Liver (tissue), 9 donors: Measurements from ENCODE around the gene EXPH5. TPM values are rescaled to one million over a fixed set of nuclear protein-coding genes. Genes with fewer than 3 reads are reported as not detected.

Experiments
- DNase-seq: peaks from one replicate; pipeline ENCODE4 v3.0.0-alpha.2; 2017; ENCODE audit warnings: low spot score
- H3K27ac ChIP-seq, 2 donors: one replicate each; pipeline ENCODE4 v1.7.0; 2013; ENCODE audit warnings: inconsistent platforms in 2 of 2, low read length in 2 of 2, control low read depth in 1 of 2, low read depth in 1 of 2, mild to moderate bottlenecking in 1 of 2
- H3K27me3 ChIP-seq, 4 donors: one replicate each; pipeline versions ENCODE4 v1.6.1 to v1.7.0; 2013; ENCODE audit warnings: low read length in 3 of 4, inconsistent platforms in 1 of 4, mild to moderate bottlenecking in 1 of 4, moderate library complexity in 1 of 4; ENCODE audit not compliant: control insufficient read depth in 4 of 4, insufficient read depth in 4 of 4
- H3K36me3 ChIP-seq, 4 donors: one replicate each; pipeline versions ENCODE4 v1.6.1 to v1.7.0; 2013; ENCODE audit warnings: low read length in 3 of 4, mild to moderate bottlenecking in 3 of 4, low read depth in 1 of 4, moderate library complexity in 1 of 4; ENCODE audit not compliant: control insufficient read depth in 4 of 4, insufficient read depth in 3 of 4
- H3K4me1 ChIP-seq, 4 donors: one replicate each; pipeline versions ENCODE4 v1.6.1 to v1.7.0; 2013; ENCODE audit warnings: low read length in 3 of 4, mild to moderate bottlenecking in 3 of 4, moderate library complexity in 1 of 4; ENCODE audit not compliant: control insufficient read depth in 4 of 4, insufficient read depth in 4 of 4
- H3K4me3 ChIP-seq, 3 donors: one replicate each; pipeline versions ENCODE4 v1.6.1 to v1.7.0; 2013; ENCODE audit warnings: low read length in 3 of 3, control low read depth in 1 of 3, low read depth in 1 of 3, mild to moderate bottlenecking in 1 of 3
- H3K9ac ChIP-seq, 2 donors: one replicate each; pipeline ENCODE4 v1.7.0; 2013; ENCODE audit warnings: low read length in 2 of 2, mild to moderate bottlenecking in 2 of 2, moderate library complexity in 2 of 2, control low read depth in 1 of 2, low read depth in 1 of 2
- H3K9me3 ChIP-seq, 4 donors: one replicate each; pipeline versions ENCODE4 v1.6.1 to v1.7.0; 2013; ENCODE audit warnings: low read length in 3 of 4; ENCODE audit not compliant: control insufficient read depth in 4 of 4
- EGR1 ChIP-seq, 2 donors: IDR thresholded peaks; 2 replicates each; pipeline ENCODE4 v1.6.1; 2016 to 2018; ENCODE audit warnings: antibody characterized with exemption in 2 of 2, low read depth in 2 of 2
- FOXA1 ChIP-seq: IDR thresholded peaks from 2 replicates; pipeline ENCODE4 v1.6.1; 2016; ENCODE audit warnings: antibody characterized with exemption
- FOXA2 ChIP-seq: IDR thresholded peaks from 2 replicates; pipeline ENCODE4 v1.6.1; 2016; ENCODE audit warnings: antibody characterized with exemption
- GABPA ChIP-seq, 2 donors: IDR thresholded peaks in 1 of 2; conservative IDR thresholded peaks in 1 of 2; 2 replicates each; pipeline ENCODE4 v1.6.1; 2016; ENCODE audit warnings: antibody characterized with exemption in 2 of 2, mild to moderate bottlenecking in 1 of 2, moderate library complexity in 1 of 2
- HNF4A ChIP-seq, 2 donors: conservative IDR thresholded peaks; 2 replicates each; pipeline ENCODE4 v1.6.1; 2016; ENCODE audit warnings: antibody characterized with exemption in 2 of 2, mild to moderate bottlenecking in 2 of 2
- HNF4G ChIP-seq: IDR thresholded peaks from 2 replicates; pipeline ENCODE4 v1.6.1; 2016; ENCODE audit warnings: antibody characterized with exemption
- JUND ChIP-seq, 2 donors: IDR thresholded peaks; 2 replicates each; pipeline ENCODE4 v1.6.1; 2016; ENCODE audit warnings: antibody characterized with exemption in 2 of 2
- NR2F2 ChIP-seq: IDR thresholded peaks from 2 replicates; pipeline ENCODE4 v1.6.1; 2016; ENCODE audit warnings: antibody characterized with exemption
- RAD21 ChIP-seq, 2 donors: IDR thresholded peaks; 2 replicates each; pipeline ENCODE4 v1.6.1; 2016; ENCODE audit warnings: antibody characterized with exemption in 2 of 2, mild to moderate bottlenecking in 2 of 2
- RXRA ChIP-seq, 2 donors: IDR thresholded peaks; 2 replicates each; pipeline ENCODE4 v1.6.1; 2017 to 2018; ENCODE audit warnings: antibody characterized with exemption in 2 of 2, mild to moderate bottlenecking in 1 of 2
- SP1 ChIP-seq: IDR thresholded peaks from 2 replicates; pipeline ENCODE4 v1.6.1; 2018; ENCODE audit warnings: antibody characterized with exemption, mild to moderate bottlenecking
- TAF1 ChIP-seq: conservative IDR thresholded peaks from 2 replicates; pipeline ENCODE4 v1.6.1; 2016; ENCODE audit warnings: antibody characterized with exemption, mild to moderate bottlenecking
- YY1 ChIP-seq: IDR thresholded peaks from 2 replicates; pipeline ENCODE4 v1.6.1; 2016; ENCODE audit warnings: antibody characterized with exemption, mild to moderate bottlenecking
- WGBS: extraction: QIAGEN DNeasy Blood & Tissue Kit; methylation state at CpG from one replicate; pipeline ENCODE4 v1.1.7; 2013; 5-methylcytosine and 5-hydroxymethylcytosine counted together
- polyA plus RNA-seq, 2 donors: library from polyadenylated mRNA; stranded (reverse) in 1 of 2; unstranded in 1 of 2; fragments of 200-250 nt in 1 of 2; fragments of >200 nt in 1 of 2; fragmentation: Nextera tagmentation in 1 of 2; extraction: Ambion mirVana in 1 of 2; gene quantifications; one replicate each; pipeline versions ENCODE4 v1.2.1 to v1.2.3, GENCODE V29; 2013 to 2015
- total RNA-seq, 2 donors: library from RNA; depleted of rRNA; stranded (reverse); fragments of >200 nt; gene quantifications; one replicate each; pipeline ENCODE4 v1.2.3, GENCODE V29; 2014
- TF ChIP-seq, protein P1 (sequence below): IDR thresholded peaks from 2 replicates; pipeline ENCODE4 v1.6.1; 2016; ENCODE audit warnings: antibody characterized with exemption
- TF ChIP-seq, protein P2 (sequence below): fragments of 150-350 bp; IDR thresholded peaks from 2 replicates; pipeline ENCODE4 v1.5.1; 2017; ENCODE audit warnings: improper control_type of control experiment, low read depth, low read length; ENCODE audit not compliant: missing input control
- TF ChIP-seq, protein P3 (sequence below): IDR thresholded peaks from 2 replicates; pipeline ENCODE4 v1.6.1; 2016; ENCODE audit warnings: antibody characterized with exemption, mild to moderate bottlenecking
- TF ChIP-seq, protein P4 (sequence below): IDR thresholded peaks from 2 replicates; pipeline ENCODE4 v1.6.1; 2016; ENCODE audit warnings: antibody characterized with exemption
- TF ChIP-seq, protein P5 (sequence below): IDR thresholded peaks from 2 replicates; pipeline ENCODE4 v1.6.1; 2016; ENCODE audit warnings: antibody characterized with exemption
- donor health status: healthy.
- donor health status: healthy.
- donor health status: healthy.
- donor health status: healthy.
- donor health status: healthy.

Gene EXPH5
- total and polyA plus RNA-seq, 4 donors: 0.47 to 6.1 (median 1.5) TPM

DNA sequence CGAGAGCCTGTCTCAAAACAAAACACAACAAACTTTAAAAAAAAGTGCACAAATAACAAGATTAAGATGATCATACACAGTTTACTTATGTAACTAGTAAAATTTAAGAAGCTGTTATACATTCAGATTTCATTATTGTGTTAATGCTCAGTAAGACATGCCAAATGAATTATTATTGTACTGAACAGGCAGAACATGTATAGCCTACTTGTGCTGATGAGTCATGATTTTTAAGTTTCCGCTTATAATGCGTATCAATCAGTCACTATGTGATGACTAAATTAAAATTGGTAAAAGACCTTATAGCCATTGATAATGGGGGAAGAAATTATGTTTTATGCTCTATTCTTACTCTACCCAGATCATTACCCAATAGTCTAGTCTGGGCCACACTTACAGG, 20.5 kb upstream of the EXPH5 start:
- H3K4me3 ChIP-seq: no peak overlapping the region
- TF ChIP-seq RAD21 (IDR thresholded peaks at IDR 0.05) (no peak), FOXA1 (no peak), RXRA (IDR thresholded peaks at IDR 0.05) (no peak), SP1 (no peak), GABPA (IDR thresholded peaks at IDR 0.05 in 1 of 2, conservative IDR thresholded peaks at IDR 0.05 in 1 of 2) (no peak), EGR1 (IDR thresholded peaks at IDR 0.05; ENCODE audit: low read depth in 2 of 2) (no peak), HNF4G (no peak), YY1 (no peak), FOXA2 (no peak), JUND (IDR thresholded peaks at IDR 0.05) (no peak), HNF4A (conservative IDR thresholded peaks at IDR 0.05) (no peak), NR2F2 (no peak), TAF1 (no peak)
- TF ChIP-seq, protein P1, sequence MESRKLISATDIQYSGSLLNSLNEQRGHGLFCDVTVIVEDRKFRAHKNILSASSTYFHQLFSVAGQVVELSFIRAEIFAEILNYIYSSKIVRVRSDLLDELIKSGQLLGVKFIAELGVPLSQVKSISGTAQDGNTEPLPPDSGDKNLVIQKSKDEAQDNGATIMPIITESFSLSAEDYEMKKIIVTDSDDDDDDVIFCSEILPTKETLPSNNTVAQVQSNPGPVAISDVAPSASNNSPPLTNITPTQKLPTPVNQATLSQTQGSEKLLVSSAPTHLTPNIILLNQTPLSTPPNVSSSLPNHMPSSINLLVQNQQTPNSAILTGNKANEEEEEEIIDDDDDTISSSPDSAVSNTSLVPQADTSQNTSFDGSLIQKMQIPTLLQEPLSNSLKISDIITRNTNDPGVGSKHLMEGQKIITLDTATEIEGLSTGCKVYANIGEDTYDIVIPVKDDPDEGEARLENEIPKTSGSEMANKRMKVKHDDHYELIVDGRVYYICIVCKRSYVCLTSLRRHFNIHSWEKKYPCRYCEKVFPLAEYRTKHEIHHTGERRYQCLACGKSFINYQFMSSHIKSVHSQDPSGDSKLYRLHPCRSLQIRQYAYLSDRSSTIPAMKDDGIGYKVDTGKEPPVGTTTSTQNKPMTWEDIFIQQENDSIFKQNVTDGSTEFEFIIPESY: no peak
- TF ChIP-seq, protein P2, sequence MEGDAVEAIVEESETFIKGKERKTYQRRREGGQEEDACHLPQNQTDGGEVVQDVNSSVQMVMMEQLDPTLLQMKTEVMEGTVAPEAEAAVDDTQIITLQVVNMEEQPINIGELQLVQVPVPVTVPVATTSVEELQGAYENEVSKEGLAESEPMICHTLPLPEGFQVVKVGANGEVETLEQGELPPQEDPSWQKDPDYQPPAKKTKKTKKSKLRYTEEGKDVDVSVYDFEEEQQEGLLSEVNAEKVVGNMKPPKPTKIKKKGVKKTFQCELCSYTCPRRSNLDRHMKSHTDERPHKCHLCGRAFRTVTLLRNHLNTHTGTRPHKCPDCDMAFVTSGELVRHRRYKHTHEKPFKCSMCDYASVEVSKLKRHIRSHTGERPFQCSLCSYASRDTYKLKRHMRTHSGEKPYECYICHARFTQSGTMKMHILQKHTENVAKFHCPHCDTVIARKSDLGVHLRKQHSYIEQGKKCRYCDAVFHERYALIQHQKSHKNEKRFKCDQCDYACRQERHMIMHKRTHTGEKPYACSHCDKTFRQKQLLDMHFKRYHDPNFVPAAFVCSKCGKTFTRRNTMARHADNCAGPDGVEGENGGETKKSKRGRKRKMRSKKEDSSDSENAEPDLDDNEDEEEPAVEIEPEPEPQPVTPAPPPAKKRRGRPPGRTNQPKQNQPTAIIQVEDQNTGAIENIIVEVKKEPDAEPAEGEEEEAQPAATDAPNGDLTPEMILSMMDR: no peak
- TF ChIP-seq, protein P3, sequence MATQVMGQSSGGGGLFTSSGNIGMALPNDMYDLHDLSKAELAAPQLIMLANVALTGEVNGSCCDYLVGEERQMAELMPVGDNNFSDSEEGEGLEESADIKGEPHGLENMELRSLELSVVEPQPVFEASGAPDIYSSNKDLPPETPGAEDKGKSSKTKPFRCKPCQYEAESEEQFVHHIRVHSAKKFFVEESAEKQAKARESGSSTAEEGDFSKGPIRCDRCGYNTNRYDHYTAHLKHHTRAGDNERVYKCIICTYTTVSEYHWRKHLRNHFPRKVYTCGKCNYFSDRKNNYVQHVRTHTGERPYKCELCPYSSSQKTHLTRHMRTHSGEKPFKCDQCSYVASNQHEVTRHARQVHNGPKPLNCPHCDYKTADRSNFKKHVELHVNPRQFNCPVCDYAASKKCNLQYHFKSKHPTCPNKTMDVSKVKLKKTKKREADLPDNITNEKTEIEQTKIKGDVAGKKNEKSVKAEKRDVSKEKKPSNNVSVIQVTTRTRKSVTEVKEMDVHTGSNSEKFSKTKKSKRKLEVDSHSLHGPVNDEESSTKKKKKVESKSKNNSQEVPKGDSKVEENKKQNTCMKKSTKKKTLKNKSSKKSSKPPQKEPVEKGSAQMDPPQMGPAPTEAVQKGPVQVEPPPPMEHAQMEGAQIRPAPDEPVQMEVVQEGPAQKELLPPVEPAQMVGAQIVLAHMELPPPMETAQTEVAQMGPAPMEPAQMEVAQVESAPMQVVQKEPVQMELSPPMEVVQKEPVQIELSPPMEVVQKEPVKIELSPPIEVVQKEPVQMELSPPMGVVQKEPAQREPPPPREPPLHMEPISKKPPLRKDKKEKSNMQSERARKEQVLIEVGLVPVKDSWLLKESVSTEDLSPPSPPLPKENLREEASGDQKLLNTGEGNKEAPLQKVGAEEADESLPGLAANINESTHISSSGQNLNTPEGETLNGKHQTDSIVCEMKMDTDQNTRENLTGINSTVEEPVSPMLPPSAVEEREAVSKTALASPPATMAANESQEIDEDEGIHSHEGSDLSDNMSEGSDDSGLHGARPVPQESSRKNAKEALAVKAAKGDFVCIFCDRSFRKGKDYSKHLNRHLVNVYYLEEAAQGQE: no peak
- TF ChIP-seq, protein P4, sequence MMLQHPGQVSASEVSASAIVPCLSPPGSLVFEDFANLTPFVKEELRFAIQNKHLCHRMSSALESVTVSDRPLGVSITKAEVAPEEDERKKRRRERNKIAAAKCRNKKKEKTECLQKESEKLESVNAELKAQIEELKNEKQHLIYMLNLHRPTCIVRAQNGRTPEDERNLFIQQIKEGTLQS: no peak
- TF ChIP-seq, protein P5, sequence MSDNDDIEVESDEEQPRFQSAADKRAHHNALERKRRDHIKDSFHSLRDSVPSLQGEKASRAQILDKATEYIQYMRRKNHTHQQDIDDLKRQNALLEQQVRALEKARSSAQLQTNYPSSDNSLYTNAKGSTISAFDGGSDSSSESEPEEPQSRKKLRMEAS: no peak
- WGBS: 94% methylated on average over 3 of the region's 3 CpGs
- no peak overlapping the region for H3K27ac ChIP-seq
- no peaks in the 10 kb centered on the region for H3K36me3 ChIP-seq
- no peak overlapping the region for H3K9ac ChIP-seq
- DNase-seq: no peak
- H3K4me1 ChIP-seq: no peaks in the 10 kb centered on the region
- H3K9me3 ChIP-seq: no peaks in the 10 kb centered on the region
- H3K27me3 ChIP-seq: no peaks in the 10 kb centered on the region

DNA sequence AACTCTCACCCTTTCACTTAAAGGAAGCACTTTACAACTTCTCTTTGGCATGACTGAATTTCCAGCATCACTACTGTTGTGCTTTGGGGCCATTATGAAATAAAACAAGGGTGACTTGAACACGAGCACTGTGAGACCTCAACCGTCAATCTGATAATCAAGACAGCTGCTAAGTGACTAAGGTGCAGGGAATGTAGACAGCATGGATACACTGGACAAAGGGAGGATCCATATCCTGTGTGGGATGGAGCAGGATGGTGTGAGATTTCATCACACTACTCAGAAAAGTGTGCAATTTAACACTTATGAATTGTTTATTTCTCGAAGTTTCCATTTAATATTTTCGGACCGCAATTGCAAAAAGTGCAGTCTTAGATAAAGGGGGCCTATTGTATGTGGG, 16.1 kb upstream of the EXPH5 start:
- no peak for DNase-seq
- Histone ChIP-seq H3K9ac (no peak overlapping the region), H3K36me3 (no peaks in the 10 kb centered on the region), H3K4me1 (no peaks in the 10 kb centered on the region), H3K4me3 (no peak overlapping the region), H3K9me3 (no peaks in the 10 kb centered on the region), H3K27ac (no peak overlapping the region), H3K27me3 (no peaks in the 10 kb centered on the region)
- 84% methylated on average over 5 of the region's 5 CpGs for WGBS
- TF ChIP-seq, protein P5: no peak
- TF ChIP-seq, protein P2: no peak
- no peak for TF ChIP-seq SP1
- no peak for TF ChIP-seq TAF1
- TF ChIP-seq JUND (IDR thresholded peaks at IDR 0.05): no peak
- no peak for TF ChIP-seq HNF4A (conservative IDR thresholded peaks at IDR 0.05)
- no peak for TF ChIP-seq FOXA2
- TF ChIP-seq, protein P4: no peak
- TF ChIP-seq RAD21 (IDR thresholded peaks at IDR 0.05): no peak
- TF ChIP-seq RXRA (IDR thresholded peaks at IDR 0.05): no peak
